MG63 (cell line): ENCODE measurements around the gene CFAP221. TPM values are rescaled to one million over a fixed set of nuclear protein-coding genes. Genes with fewer than 3 reads are reported as not detected.

Experiments
- DNase-seq: peaks from one replicate; pipeline ENCODE4 v3.0.0-alpha.2; 2020
- H3K27me3 ChIP-seq: fragments of 250-450 bp; sonication (Bioruptor Pico); 2 replicates; pipeline ENCODE4 v1.5.1; 2020; ENCODE audit warnings: mild to moderate bottlenecking, moderate library complexity
- H3K36me3 ChIP-seq: fragments of 250-450 bp; sonication (Bioruptor Pico); 2 replicates; pipeline ENCODE4 v1.5.1; 2020; ENCODE audit warnings: mild to moderate bottlenecking, moderate library complexity
- H3K4me3 ChIP-seq: fragments of 250-450 bp; sonication (Bioruptor Pico); 2 replicates; pipeline ENCODE4 v1.5.1; 2020; ENCODE audit warnings: mild to moderate bottlenecking, moderate library complexity
- H3K9me3 ChIP-seq: fragments of 250-450 bp; sonication (Bioruptor Pico); 2 replicates; pipeline ENCODE4 v1.5.1; 2020; ENCODE audit warnings: mild to moderate bottlenecking, moderate library complexity
- total RNA-seq: library from RNA; depleted of rRNA; stranded (reverse); fragments of >200 nt; shearing (Covaris generic); gene quantifications from 2 replicates; pipeline ENCODE4 v1.2.3, GENCODE V29; 2014; ENCODE audit warnings: low replicate concordance

CFAP221 gene
- total RNA-seq, 1 experiment from 2014 or later: not detected

GRCh38 chr2:119647440-119648169 is 103.4 kb downstream of the CFAP221 start:
- Histone ChIP-seq H3K9me3 (no peaks in the 10 kb centered on the region; the same call in 1 of the 2 replicates), H3K4me3 (no peak overlapping the region), H3K36me3 (no peaks in the 10 kb centered on the region), H3K27me3 (no peaks in the 10 kb centered on the region; the same call in 1 of the 2 replicates)
- peak; percentile 68 for DNase-seq

- peaks cover 4% of the 10 kb centered on the region; the same call in 1 of the 2 replicates for H3K27me3 ChIP-seq
- no peaks in the 10 kb centered on the region for H3K36me3 ChIP-seq
- H3K4me3 ChIP-seq: no peak overlapping the region
- DNase-seq: peak; percentile 16
- H3K9me3 ChIP-seq: no peaks in the 10 kb centered on the region; the same call in 1 of the 2 replicates
These were observed 105.2 kb downstream of the CFAP221 start for GRCh38 chr2:119649364-119649917.

GRCh38 chr2:119650206-119650605 is 106.0 kb downstream of the CFAP221 start:
- no peaks in the 10 kb centered on the region for H3K36me3 ChIP-seq
- no peaks in the 10 kb centered on the region; the same call in 1 of the 2 replicates for H3K9me3 ChIP-seq
- H3K4me3 ChIP-seq: no peak overlapping the region
- no peak for DNase-seq
- peaks cover 5% of the 10 kb centered on the region; the same call in 1 of the 2 replicates for H3K27me3 ChIP-seq

- no peak for DNase-seq
- Histone ChIP-seq H3K9me3 (no peaks in the 10 kb centered on the region; the same call in 1 of the 2 replicates), H3K36me3 (no peaks in the 10 kb centered on the region), H3K4me3 (no peak overlapping the region), H3K27me3 (peaks cover 5% of the 10 kb centered on the region; the same call in 1 of the 2 replicates)
These were observed 106.7 kb downstream of the CFAP221 start for GRCh38 chr2:119650846-119651370.

GRCh38 chr2:119657466-119658145 is 113.4 kb downstream of the CFAP221 start:
- 0 out of 2 replicates have a peak, but pooled peaks cover 5% of the 10 kb centered on the region for H3K27me3 ChIP-seq
- H3K9me3 ChIP-seq: no peaks in the 10 kb centered on the region
- H3K36me3 ChIP-seq: no peaks in the 10 kb centered on the region
- no peak for DNase-seq
- H3K4me3 ChIP-seq: no peak overlapping the region

GRCh38 chr2:119659601-119660342 is 115.5 kb downstream of the CFAP221 start:
- DNase-seq: peak; percentile 28
- Histone ChIP-seq H3K27me3 (no peaks in the 10 kb centered on the region), H3K9me3 (no peaks in the 10 kb centered on the region; the same call in 1 of the 2 replicates), H3K36me3 (no peaks in the 10 kb centered on the region), H3K4me3 (no peak overlapping the region)

GRCh38 chr2:119660343-119660658 is 116.1 kb downstream of the CFAP221 start:
- Histone ChIP-seq H3K27me3 (no peaks in the 10 kb centered on the region), H3K36me3 (no peaks in the 10 kb centered on the region), H3K4me3 (no peak overlapping the region)

GRCh38 chr2:119662297-119662696 is 118.0 kb downstream of the CFAP221 start:
- Histone ChIP-seq H3K36me3 (no peaks in the 10 kb centered on the region), H3K4me3 (no peak overlapping the region), H3K9me3 (no peaks in the 10 kb centered on the region; the same call in 1 of the 2 replicates), H3K27me3 (no peaks in the 10 kb centered on the region)
- no peak for DNase-seq

More at GRCh38 chr2:119660343-119660658, 116.1 kb downstream of the CFAP221 start:
- H3K9me3 ChIP-seq: no peaks in the 10 kb centered on the region; the same call in 1 of the 2 replicates
- DNase-seq: no peak

GRCh38 chr2:119668546-119668945 is 124.3 kb downstream of the CFAP221 start:
- Histone ChIP-seq H3K36me3 (no peaks in the 10 kb centered on the region), H3K4me3 (no peak overlapping the region), H3K9me3 (no peaks in the 10 kb centered on the region; the same call in 1 of the 2 replicates), H3K27me3 (no peaks in the 10 kb centered on the region)
- DNase-seq: no peak

- peak; percentile 45 for DNase-seq
- no peaks in the 10 kb centered on the region for H3K27me3 ChIP-seq
- H3K4me3 ChIP-seq: no peak overlapping the region
- H3K36me3 ChIP-seq: no peaks in the 10 kb centered on the region
- H3K9me3 ChIP-seq: no peaks in the 10 kb centered on the region
These were observed 126.8 kb downstream of the CFAP221 start for GRCh38 chr2:119671016-119671415.

- DNase-seq: no peak
- H3K9me3 ChIP-seq: no peaks in the 10 kb centered on the region
- no peaks in the 10 kb centered on the region for H3K27me3 ChIP-seq
- H3K4me3 ChIP-seq: no peak overlapping the region
- no peaks in the 10 kb centered on the region for H3K36me3 ChIP-seq
These were observed 127.5 kb downstream of the CFAP221 start for GRCh38 chr2:119671752-119672151.

- DNase-seq: no peak
- Histone ChIP-seq H3K4me3 (no peak overlapping the region), H3K9me3 (no peaks in the 10 kb centered on the region), H3K36me3 (no peaks in the 10 kb centered on the region), H3K27me3 (no peaks in the 10 kb centered on the region)
These were observed 128.1 kb downstream of the CFAP221 start for GRCh38 chr2:119672161-119672862.

GRCh38 chr2:119673796-119674195 is 129.5 kb downstream of the CFAP221 start:
- H3K27me3 ChIP-seq: no peaks in the 10 kb centered on the region
- no peaks in the 10 kb centered on the region for H3K9me3 ChIP-seq
- no peak for DNase-seq
- no peak overlapping the region for H3K4me3 ChIP-seq
- H3K36me3 ChIP-seq: no peaks in the 10 kb centered on the region

GRCh38 chr2:119674711-119675500 is 130.7 kb downstream of the CFAP221 start:
- no peaks in the 10 kb centered on the region for H3K27me3 ChIP-seq
- H3K9me3 ChIP-seq: no peaks in the 10 kb centered on the region
- no peak for DNase-seq
- no peak overlapping the region for H3K4me3 ChIP-seq
- peaks cover under 1% of the 10 kb centered on the region; the same call in 1 of the 2 replicates for H3K36me3 ChIP-seq

- no peaks in the 10 kb centered on the region for H3K27me3 ChIP-seq
- no peaks in the 10 kb centered on the region for H3K9me3 ChIP-seq
- peaks cover 16% of the 10 kb centered on the region for H3K36me3 ChIP-seq
- DNase-seq: no peak
- H3K4me3 ChIP-seq: no peak overlapping the region
These were observed 133.9 kb downstream of the CFAP221 start for GRCh38 chr2:119678021-119678656.
